Measurements from ENCODE around the gene VTN. TPM values are rescaled to one million over a fixed set of nuclear protein-coding genes. Genes with fewer than 3 reads are reported as not detected.

Gene VTN
- polyA plus RNA-seq, 2 of the 4 experiments (the other 2 are of a cell fraction) = 10.2 to 25.5 TPM

DNA sequence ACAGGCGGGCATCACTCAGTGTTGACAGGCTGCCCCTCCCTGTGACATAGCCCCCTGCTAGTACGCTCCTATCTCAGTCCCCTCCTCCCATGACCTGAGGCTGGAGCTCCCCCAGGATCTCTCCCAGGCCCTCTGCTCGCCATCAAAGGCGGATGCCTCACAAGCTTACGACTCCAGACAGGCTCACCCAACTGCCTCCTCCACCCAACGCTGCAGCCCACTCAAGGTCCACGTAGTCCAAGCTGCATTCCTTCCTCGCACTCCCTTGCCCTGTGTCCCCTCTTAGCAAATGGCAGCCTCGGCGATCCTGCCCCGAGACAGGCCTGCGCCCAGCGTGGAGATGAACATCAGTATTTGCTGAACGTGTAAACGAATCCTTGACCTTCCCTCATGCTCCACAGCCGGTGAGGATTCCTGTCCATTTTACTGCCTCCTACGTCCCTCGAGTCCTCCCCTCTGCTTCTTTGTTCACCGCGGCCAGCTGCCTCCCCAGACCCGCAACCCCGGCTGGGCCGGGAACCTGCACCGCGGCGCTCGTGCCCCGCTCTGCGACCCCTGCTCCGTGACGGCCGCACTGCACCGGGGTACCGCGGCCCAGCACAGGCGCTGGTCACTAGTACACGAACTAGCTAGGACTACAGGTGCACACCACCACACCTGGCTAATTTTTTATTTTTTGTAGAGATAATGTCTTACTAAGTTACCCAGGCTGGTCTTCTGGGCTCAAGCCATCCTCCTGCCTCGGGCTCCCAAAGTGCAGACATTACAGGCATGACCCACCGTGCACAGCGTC, 51.9 kb downstream of the VTN start:
- FAIRE-seq (no peak), DNase-seq (ENCODE audit: low read depth in 1 of 2, low spot score in 1 of 2) (no peak), ATAC-seq (peak in 1 of 2 experiments; percentile 2; a peak in 3 of 6 replicates)
- H3K4me2 ChIP-seq = peak overlapping the region; percentile 89
- POLR2A ChIA-PET = interaction anchor here (1.0 to 2.2 kb wide), 3 partner anchors 17 to 67 kb away, joined by 5 to 14 read pairs (median 6); partner anchors contain the start of genes IFT20, POLDIP2 and TNFAIP1
- CTCF ChIA-PET = interaction anchor here (0.7 to 5.0 kb wide), 9 partner anchors 9 to 87 kb away, joined by 3 to 39 read pairs (median 6); partner anchors contain the start of genes IFT20 and TNFAIP1
- H3K27ac ChIP-seq = peak overlapping the region; percentile 63 to 79
- WGBS (ENCODE audit: missing lambda C conversion rate) = 61% methylated on average over 40 of the region's 40 CpGs
- peaks cover 39% of the 10 kb centered on the region for H3K4me1 ChIP-seq
- H3K4me3 ChIP-seq = peak overlapping the region; percentile 73
- TF ChIP-seq, protein P1, sequence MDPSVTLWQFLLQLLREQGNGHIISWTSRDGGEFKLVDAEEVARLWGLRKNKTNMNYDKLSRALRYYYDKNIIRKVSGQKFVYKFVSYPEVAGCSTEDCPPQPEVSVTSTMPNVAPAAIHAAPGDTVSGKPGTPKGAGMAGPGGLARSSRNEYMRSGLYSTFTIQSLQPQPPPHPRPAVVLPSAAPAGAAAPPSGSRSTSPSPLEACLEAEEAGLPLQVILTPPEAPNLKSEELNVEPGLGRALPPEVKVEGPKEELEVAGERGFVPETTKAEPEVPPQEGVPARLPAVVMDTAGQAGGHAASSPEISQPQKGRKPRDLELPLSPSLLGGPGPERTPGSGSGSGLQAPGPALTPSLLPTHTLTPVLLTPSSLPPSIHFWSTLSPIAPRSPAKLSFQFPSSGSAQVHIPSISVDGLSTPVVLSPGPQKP (IDR thresholded peaks at IDR 0.05; ENCODE audit: low read depth, low read length) = no peak
- TF ChIP-seq, protein P2, sequence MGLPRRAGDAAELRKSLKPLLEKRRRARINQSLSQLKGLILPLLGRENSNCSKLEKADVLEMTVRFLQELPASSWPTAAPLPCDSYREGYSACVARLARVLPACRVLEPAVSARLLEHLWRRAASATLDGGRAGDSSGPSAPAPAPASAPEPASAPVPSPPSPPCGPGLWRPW (IDR thresholded peaks at IDR 0.05) = no peak
- TF ChIP-seq JUNB (IDR thresholded peaks at IDR 0.05) (no peak), JUN (IDR thresholded peaks at IDR 0.05) (no peak), RFX5 (IDR thresholded peaks at IDR 0.05) (no peak), CBX2 (IDR thresholded peaks at IDR 0.05; ENCODE audit: borderline replicate concordance, low read depth) (no peak), ZNF302 (CRISPR knock-in tag; IDR thresholded peaks at IDR 0.05) (no peak), HOXB5 (CRISPR knock-in tag; IDR thresholded peaks at IDR 0.05) (no peak), TP53 (CRISPR knock-in tag; IDR thresholded peaks at IDR 0.05) (no peak), ZC3H11A (IDR thresholded peaks at IDR 0.05) (no peak), EHF (CRISPR knock-in tag; IDR thresholded peaks at IDR 0.05) (no peak), EHMT2 (IDR thresholded peaks at IDR 0.05; ENCODE audit: low read depth) (no peak), HEYL (CRISPR knock-in tag; IDR thresholded peaks at IDR 0.05) (no peak), CHD2 (IDR thresholded peaks at IDR 0.05; ENCODE audit: low read length, partially characterized antibody) (no peak), RNF2 (IDR thresholded peaks at IDR 0.05; ENCODE audit: borderline replicate concordance, low read depth) (no peak), RAD21 (conservative IDR thresholded peaks at IDR 0.05 in 1 of 2, IDR thresholded peaks at IDR 0.05 in 1 of 2) (no peak)
- TF ChIP-seq, protein P3, sequence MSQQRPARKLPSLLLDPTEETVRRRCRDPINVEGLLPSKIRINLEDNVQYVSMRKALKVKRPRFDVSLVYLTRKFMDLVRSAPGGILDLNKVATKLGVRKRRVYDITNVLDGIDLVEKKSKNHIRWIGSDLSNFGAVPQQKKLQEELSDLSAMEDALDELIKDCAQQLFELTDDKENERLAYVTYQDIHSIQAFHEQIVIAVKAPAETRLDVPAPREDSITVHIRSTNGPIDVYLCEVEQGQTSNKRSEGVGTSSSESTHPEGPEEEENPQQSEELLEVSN (IDR thresholded peaks at IDR 0.05; ENCODE audit: borderline replicate concordance, low read depth) = no peak
- TF ChIP-seq, protein P4, sequence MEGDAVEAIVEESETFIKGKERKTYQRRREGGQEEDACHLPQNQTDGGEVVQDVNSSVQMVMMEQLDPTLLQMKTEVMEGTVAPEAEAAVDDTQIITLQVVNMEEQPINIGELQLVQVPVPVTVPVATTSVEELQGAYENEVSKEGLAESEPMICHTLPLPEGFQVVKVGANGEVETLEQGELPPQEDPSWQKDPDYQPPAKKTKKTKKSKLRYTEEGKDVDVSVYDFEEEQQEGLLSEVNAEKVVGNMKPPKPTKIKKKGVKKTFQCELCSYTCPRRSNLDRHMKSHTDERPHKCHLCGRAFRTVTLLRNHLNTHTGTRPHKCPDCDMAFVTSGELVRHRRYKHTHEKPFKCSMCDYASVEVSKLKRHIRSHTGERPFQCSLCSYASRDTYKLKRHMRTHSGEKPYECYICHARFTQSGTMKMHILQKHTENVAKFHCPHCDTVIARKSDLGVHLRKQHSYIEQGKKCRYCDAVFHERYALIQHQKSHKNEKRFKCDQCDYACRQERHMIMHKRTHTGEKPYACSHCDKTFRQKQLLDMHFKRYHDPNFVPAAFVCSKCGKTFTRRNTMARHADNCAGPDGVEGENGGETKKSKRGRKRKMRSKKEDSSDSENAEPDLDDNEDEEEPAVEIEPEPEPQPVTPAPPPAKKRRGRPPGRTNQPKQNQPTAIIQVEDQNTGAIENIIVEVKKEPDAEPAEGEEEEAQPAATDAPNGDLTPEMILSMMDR (IDR thresholded peaks at IDR 0.05) = no peak
- H3K9me3 ChIP-seq = no peaks in the 10 kb centered on the region

Other genes starting within 250 kb of the VTN start
- 90.9 and 98.7 TPM in 2 replicates for gene TMEM97, start 51.1 kb downstream of the VTN start, polyA plus RNA-seq (2011; rRNA removed)
- gene TMEM97, start 51.1 kb downstream of the VTN start, polyA plus RNA-seq (2017; fragmentation: RNase III; extraction: RNeasy Plus Mini Kit Qiagen cat#74134 plus additional on column Dnase treatment) = 65.0 to 75.6 TPM (median 70.2 TPM) in 3 replicates
- 58.7 and 72.1 TPM in 2 replicates for gene IFT20, start 34.8 kb downstream of the VTN start, polyA plus RNA-seq (2011; rRNA removed)
- gene IFT20, start 34.8 kb downstream of the VTN start, polyA plus RNA-seq (2017; fragmentation: RNase III; extraction: RNeasy Plus Mini Kit Qiagen cat#74134 plus additional on column Dnase treatment) = 53.8 to 57.4 TPM (median 56.8 TPM) in 3 replicates
- gene TNFAIP1, start 34.5 kb downstream of the VTN start, polyA plus RNA-seq (2011; rRNA removed) = 66.2 and 68.3 TPM in 2 replicates
- gene TNFAIP1, start 34.5 kb downstream of the VTN start, polyA plus RNA-seq (2017; fragmentation: RNase III; extraction: RNeasy Plus Mini Kit Qiagen cat#74134 plus additional on column Dnase treatment) = 37.4 to 38.8 TPM (median 37.4 TPM) in 3 replicates
- 132 and 162 TPM in 2 replicates for gene POLDIP2, start 12.8 kb downstream of the VTN start, polyA plus RNA-seq (2011; rRNA removed)
- 125 to 130 TPM (median 127 TPM) in 3 replicates for gene POLDIP2, start 12.8 kb downstream of the VTN start, polyA plus RNA-seq (2017; fragmentation: RNase III; extraction: RNeasy Plus Mini Kit Qiagen cat#74134 plus additional on column Dnase treatment)
- not detected in 2 replicates for gene SEBOX, start 5.1 kb downstream of the VTN start, polyA plus RNA-seq (2011; rRNA removed)
- not detected in 3 replicates for gene SEBOX, start 5.1 kb downstream of the VTN start, polyA plus RNA-seq (2017; fragmentation: RNase III; extraction: RNeasy Plus Mini Kit Qiagen cat#74134 plus additional on column Dnase treatment)
- 4.0 and 4.8 TPM in 2 replicates for gene SARM1, start 1.4 kb upstream of the VTN start, polyA plus RNA-seq (2011; rRNA removed)
- gene SARM1, start 1.4 kb upstream of the VTN start, polyA plus RNA-seq (2017; fragmentation: RNase III; extraction: RNeasy Plus Mini Kit Qiagen cat#74134 plus additional on column Dnase treatment) = 6.1 to 7.5 TPM (median 6.9 TPM) in 3 replicates
- 12.8 and 21.4 TPM in 2 replicates for gene SLC46A1, start 35.9 kb upstream of the VTN start, polyA plus RNA-seq (2011; rRNA removed)
- gene SLC46A1, start 35.9 kb upstream of the VTN start, polyA plus RNA-seq (2017; fragmentation: RNase III; extraction: RNeasy Plus Mini Kit Qiagen cat#74134 plus additional on column Dnase treatment) = 21.5 to 23.8 TPM (median 23.7 TPM) in 3 replicates
- 0.06 and 0.16 TPM in 2 replicates for gene SLC13A2, start 103.3 kb upstream of the VTN start, polyA plus RNA-seq (2011; rRNA removed)
- not detected in 3 replicates for gene SLC13A2, start 103.3 kb upstream of the VTN start, polyA plus RNA-seq (2017; fragmentation: RNase III; extraction: RNeasy Plus Mini Kit Qiagen cat#74134 plus additional on column Dnase treatment)
- not detected in 2 replicates for gene FOXN1, start 136.0 kb upstream of the VTN start, polyA plus RNA-seq (2011; rRNA removed)
- not detected in 3 replicates for gene FOXN1, start 136.0 kb upstream of the VTN start, polyA plus RNA-seq (2017; fragmentation: RNase III; extraction: RNeasy Plus Mini Kit Qiagen cat#74134 plus additional on column Dnase treatment)
- 50.5 and 53.5 TPM in 2 replicates for gene UNC119, start 182.3 kb upstream of the VTN start, polyA plus RNA-seq (2011; rRNA removed)
- 22.8 to 27.8 TPM (median 26.0 TPM) in 3 replicates for gene UNC119, start 182.3 kb upstream of the VTN start, polyA plus RNA-seq (2017; fragmentation: RNase III; extraction: RNeasy Plus Mini Kit Qiagen cat#74134 plus additional on column Dnase treatment)
- 50.0 and 53.2 TPM in 2 replicates for gene PIGS, start 201.2 kb upstream of the VTN start, polyA plus RNA-seq (2011; rRNA removed)
- gene PIGS, start 201.2 kb upstream of the VTN start, polyA plus RNA-seq (2017; fragmentation: RNase III; extraction: RNeasy Plus Mini Kit Qiagen cat#74134 plus additional on column Dnase treatment) = 46.6 to 53.3 TPM (median 53.2 TPM) in 3 replicates
- gene ALDOC, start 206.6 kb upstream of the VTN start, polyA plus RNA-seq (2011; rRNA removed) = 6.3 and 10.1 TPM in 2 replicates
- gene ALDOC, start 206.6 kb upstream of the VTN start, polyA plus RNA-seq (2017; fragmentation: RNase III; extraction: RNeasy Plus Mini Kit Qiagen cat#74134 plus additional on column Dnase treatment) = 1.7 to 1.9 TPM (median 1.9 TPM) in 3 replicates
- 111 and 123 TPM in 2 replicates for gene SPAG5, start 228.7 kb upstream of the VTN start, polyA plus RNA-seq (2011; rRNA removed)
- gene SPAG5, start 228.7 kb upstream of the VTN start, polyA plus RNA-seq (2017; fragmentation: RNase III; extraction: RNeasy Plus Mini Kit Qiagen cat#74134 plus additional on column Dnase treatment) = 106 to 111 TPM (median 107 TPM) in 3 replicates
- gene RSKR, start 243.9 kb upstream of the VTN start, polyA plus RNA-seq (2011; rRNA removed) = 18.7 and 22.0 TPM in 2 replicates
- gene RSKR, start 243.9 kb upstream of the VTN start, polyA plus RNA-seq (2017; fragmentation: RNase III; extraction: RNeasy Plus Mini Kit Qiagen cat#74134 plus additional on column Dnase treatment) = 5.6 to 6.6 TPM (median 5.8 TPM) in 3 replicates

Measured in A549 (cell line).